RWPE1 (cell line): ENCODE results near the gene ADAM23.

Experiments
- CTCF ChIA-PET: fragments of 350-600 bp; sonication (Branson Sonifier 250); formaldehyde crosslinking; extraction: SDS; loops from one replicate; lab custom pipeline; 2021; lab: Yijun Ruan, JAX
- POLR2A ChIA-PET: fragments of 400-600 bp; formaldehyde crosslinking; extraction: SDS; loops from one replicate; lab custom pipeline; 2020; ENCODE audit warnings: antibody characterized with exemption; ENCODE audit not compliant: low non-redundant PET; lab: Yijun Ruan, JAX
- DNase-seq: peaks from one replicate; pipeline ENCODE4 v3.0.0; 2012; ENCODE audit warnings: low spot score
- H3K27ac ChIP-seq: fragments of 450-650 bp; 2 replicates; pipeline ENCODE4 v1.5.1; 2017
- TF ChIP-seq, protein P1 (sequence below): fragments of 450-650 bp; conservative IDR thresholded peaks from 2 replicates; pipeline ENCODE4 v1.5.1; 2017; ENCODE audit warnings: low read depth, mild to moderate bottlenecking

The ADAM23 gene

DNA sequence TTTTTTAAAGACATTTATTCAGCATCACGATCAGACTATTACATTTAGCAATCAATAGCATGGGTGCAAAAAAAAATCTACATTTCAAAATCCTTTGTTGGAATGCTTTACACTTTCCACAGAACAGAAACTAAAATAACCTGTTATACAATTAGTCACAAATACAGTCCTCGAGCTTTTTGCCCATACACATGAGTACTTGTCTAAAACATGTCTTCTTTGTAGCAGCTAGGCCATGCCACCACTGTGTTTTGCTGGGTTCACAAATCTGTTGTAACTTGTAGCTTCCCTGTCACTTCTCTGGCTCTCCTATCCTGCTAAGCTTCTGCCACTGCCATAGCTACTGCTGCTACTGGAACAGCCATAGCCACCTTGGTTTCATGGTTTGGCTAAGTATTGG lies 24.4 kb upstream of the ADAM23 start:
- TF ChIP-seq, protein P1, sequence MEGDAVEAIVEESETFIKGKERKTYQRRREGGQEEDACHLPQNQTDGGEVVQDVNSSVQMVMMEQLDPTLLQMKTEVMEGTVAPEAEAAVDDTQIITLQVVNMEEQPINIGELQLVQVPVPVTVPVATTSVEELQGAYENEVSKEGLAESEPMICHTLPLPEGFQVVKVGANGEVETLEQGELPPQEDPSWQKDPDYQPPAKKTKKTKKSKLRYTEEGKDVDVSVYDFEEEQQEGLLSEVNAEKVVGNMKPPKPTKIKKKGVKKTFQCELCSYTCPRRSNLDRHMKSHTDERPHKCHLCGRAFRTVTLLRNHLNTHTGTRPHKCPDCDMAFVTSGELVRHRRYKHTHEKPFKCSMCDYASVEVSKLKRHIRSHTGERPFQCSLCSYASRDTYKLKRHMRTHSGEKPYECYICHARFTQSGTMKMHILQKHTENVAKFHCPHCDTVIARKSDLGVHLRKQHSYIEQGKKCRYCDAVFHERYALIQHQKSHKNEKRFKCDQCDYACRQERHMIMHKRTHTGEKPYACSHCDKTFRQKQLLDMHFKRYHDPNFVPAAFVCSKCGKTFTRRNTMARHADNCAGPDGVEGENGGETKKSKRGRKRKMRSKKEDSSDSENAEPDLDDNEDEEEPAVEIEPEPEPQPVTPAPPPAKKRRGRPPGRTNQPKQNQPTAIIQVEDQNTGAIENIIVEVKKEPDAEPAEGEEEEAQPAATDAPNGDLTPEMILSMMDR = no peak
- ChIA-PET CTCF (interaction anchor here (0.7 kb wide), 1 partner anchor 95 kb away, joined by 4 read pairs; no protein-coding TSS in a partner anchor), POLR2A (no interaction called here)
- no peak for DNase-seq
- no peak overlapping the region for H3K27ac ChIP-seq

DNA sequence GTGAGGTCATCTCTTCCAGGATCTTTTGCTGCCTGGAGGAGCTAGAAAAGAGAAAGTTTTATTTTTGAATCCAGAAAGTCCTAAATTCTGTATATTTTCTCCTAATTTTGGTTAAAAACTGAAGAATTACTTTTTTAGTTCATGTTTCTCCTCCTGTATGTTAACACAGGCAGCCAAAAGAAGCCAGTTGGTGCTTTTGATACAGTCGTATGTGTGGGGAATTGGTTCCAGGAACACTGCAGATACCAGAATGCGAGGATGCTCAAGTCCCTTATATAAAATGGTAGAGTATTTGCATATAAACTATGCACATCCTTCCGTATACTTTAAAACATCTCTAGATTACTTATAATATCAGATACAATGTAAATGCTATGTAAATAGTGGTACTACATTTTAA lies 22.6 kb upstream of the ADAM23 start:
- H3K27ac ChIP-seq = no peak overlapping the region
- CTCF ChIA-PET = no interaction called here
- no peak for DNase-seq
- POLR2A ChIA-PET = no interaction called here
- TF ChIP-seq, protein P1 = no peak

DNA sequence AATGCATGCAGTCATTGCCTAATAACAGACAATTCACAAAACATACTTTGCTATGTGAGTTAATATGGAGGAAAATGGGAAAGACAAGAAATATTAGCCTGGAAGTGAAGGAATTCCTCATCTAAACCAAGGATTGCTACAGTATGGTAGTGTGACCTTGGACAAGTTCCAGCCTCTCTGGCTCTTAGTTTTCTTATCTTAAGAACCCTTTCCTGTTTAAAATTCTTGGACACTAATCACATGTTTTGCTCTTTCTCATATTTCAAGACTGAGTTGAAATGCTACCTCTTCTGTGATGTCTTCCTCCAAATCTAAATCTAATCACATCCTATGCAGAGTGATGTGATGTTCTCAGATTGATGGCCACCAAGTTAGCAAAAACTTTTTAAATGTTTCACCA lies 20.8 kb upstream of the ADAM23 start:
- CTCF ChIA-PET = no interaction called here
- no peak for DNase-seq
- TF ChIP-seq, protein P1 = no peak
- H3K27ac ChIP-seq = no peak overlapping the region
- POLR2A ChIA-PET = no interaction called here

DNA sequence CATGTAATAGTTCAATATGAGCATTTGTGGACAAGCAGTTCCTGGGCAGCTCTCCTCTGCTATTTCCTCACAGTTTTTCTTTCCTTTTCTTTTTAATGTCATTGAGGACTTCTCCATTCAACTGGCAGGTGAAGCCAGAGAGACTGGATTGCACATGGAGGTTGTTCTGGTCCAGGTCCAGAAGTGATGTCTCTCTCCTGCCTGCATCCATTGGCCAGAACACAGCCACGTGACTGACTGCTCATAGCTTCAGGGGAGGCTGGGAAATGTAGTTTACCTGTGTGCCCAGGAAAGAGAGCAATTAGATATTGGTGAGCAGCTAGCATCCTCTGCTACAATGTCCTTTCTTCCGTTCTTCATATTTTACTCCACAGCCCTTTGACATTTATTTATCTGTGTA lies 20.2 kb upstream of the ADAM23 start:
- CTCF ChIA-PET = interaction anchor here (0.6 kb wide), 1 partner anchor 180 kb away, joined by 3 read pairs; no protein-coding TSS in a partner anchor
- POLR2A ChIA-PET = no interaction called here
- peak; percentile 44 for DNase-seq
- H3K27ac ChIP-seq = no peak overlapping the region
- TF ChIP-seq, protein P1 = no peak

DNA sequence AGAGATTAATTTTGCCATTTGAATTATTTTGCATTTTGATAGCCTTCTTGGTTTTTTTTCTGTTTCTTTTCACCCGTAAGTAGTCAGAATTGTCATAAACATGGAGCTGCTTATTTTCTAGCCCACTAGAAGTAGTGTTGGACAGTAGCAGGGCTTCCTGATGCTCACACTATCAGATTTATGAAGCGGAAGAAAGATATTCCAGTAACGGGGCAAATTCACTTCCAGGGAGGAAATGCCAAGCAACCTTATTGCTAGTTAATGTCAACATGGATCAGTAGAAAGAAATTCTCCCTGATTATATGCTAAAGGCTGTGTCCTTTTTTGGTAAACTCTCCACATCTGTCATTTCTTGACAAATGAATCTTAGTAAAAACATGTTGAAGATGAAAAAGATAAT lies 19.2 kb upstream of the ADAM23 start:
- TF ChIP-seq, protein P1 = no peak
- no peak for DNase-seq
- ChIA-PET CTCF (interaction anchor here (0.7 kb wide), 2 partner anchors 47 to 309 kb away, joined by 3 to 4 read pairs; no protein-coding TSS in a partner anchor), POLR2A (no interaction called here)
- no peak overlapping the region for H3K27ac ChIP-seq

DNA sequence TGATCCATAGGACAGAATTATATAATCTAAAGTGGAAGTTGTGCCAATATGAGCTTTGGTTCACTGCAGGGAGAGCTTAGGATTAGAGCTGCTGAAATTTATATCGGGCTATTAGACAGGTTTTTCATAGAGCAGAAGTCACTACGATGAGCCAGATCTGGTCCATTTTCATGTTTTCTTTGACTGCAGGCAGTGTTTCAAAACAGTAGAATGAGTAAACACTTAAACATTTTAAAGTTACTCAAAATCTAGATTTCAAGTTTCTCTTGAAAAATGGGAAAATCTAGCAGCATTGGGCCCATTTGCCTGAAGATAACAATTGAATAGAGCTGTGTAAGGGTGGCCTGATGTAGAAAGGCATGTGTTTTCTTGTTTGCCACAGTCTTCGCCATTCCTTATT lies 14.5 kb upstream of the ADAM23 start:
- POLR2A ChIA-PET = no interaction called here
- CTCF ChIA-PET = interaction anchor here (0.5 kb wide), 1 partner anchor 165 kb away, joined by 7 read pairs; no protein-coding TSS in a partner anchor
- DNase-seq = no peak
- TF ChIP-seq, protein P1 = no peak
- no peak overlapping the region for H3K27ac ChIP-seq

DNA sequence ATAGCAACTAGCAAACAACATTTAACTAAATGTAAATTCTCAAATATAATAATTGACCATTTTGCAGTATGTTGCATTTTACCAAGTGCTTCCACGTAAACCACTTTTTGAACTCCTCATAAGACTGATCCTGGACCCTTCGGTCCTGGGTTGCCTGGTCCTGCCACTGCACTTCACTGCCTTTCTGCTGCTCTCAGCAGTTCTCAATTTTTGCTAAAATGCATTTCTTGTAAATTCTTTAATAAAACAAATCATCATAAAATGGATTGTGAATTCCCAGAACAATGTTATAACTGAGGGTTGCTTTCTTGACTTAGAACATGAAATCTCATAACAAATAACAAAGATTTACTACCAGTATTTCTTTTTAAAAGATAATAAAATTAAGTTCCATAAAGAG lies 12.9 kb upstream of the ADAM23 start:
- DNase-seq = no peak
- CTCF ChIA-PET = no interaction called here
- TF ChIP-seq, protein P1 = no peak
- H3K27ac ChIP-seq = no peak overlapping the region
- POLR2A ChIA-PET = no interaction called here
